Measurements from ENCODE around the gene MATK.

Gene MATK

DNA sequence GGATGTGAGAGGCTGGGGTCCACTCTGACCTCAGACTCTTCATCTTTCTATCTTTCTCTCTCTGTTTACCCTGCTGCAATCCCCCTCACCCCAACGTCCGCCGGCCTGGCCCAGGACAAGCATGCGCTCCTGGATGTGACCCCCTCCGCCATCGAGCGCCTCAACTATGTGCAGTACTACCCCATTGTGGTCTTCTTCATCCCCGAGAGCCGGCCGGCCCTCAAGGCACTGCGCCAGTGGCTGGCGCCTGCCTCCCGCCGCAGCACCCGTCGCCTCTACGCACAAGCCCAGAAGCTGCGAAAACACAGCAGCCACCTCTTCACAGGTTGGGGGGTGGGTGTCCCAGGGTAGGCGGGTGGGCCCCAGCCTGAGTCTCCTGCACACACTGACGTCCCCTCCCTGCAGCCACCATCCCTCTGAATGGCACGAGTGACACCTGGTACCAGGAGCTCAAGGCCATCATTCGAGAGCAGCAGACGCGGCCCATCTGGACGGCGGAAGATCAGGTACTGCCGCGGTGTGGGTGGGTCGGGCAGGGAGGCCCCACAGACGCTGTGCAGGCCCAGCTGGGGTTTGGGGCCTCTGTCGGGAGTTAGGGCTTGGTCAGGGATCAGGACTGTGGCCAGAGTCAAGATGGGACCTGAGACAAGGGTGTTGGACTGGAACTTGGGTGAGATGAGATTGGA is 39.7 kb downstream of the MATK start:
- DNase-seq, result no peak

DNA sequence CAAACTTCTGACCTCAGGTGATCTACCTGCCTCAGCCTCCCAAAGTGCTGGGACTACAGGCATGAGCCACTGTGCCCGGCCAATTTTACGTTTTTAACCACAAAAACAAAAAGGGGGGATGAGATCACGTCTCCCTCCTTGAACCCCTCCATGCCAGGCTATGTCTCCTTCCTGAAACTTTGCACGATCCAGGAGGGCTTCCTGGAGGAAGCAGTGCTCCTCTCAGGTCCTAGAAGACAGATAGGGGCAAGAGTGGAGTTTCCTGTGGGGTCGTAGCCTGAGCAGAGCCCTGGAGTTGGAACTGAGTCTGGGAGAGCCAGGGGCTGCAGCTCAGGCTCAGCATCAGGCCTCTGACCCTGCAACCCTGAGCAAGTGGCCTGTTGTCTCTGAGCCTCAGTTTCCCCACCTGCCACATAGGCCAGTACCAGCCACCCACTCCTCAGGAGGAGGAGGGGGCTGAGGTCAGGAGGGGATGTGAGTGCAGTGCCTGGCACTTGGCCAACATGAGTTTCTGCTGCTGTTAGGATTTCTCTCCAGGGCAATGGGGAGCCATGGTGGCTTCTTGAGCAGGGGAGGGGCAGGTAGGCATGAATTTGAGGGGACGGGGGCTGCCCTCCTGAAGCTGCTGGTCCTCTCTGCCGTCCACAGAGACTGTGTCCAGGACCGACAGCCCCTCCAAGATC is 40.7 kb downstream of the MATK start:
- DNase-seq, result no peak

DNA sequence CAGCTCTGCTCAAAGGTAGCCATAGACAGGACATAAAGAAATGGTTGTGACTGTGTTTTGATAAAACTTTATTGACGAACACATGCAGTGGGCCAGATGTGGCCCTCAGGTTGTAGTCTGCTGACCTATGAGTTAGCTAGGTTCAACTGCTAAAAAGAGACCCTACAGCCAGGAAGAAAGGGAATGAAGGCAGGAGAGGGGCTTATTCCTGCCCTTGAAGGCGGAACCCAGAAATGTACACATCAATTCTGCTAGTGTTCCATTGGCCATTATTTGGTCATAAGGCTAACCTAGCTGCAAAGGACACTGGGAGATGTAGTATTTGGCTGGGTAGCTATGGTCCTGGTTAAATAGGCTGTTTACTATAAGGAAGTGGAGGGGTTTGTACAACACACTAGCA is 42.7 kb downstream of the MATK start:
- no peak for DNase-seq

DNA sequence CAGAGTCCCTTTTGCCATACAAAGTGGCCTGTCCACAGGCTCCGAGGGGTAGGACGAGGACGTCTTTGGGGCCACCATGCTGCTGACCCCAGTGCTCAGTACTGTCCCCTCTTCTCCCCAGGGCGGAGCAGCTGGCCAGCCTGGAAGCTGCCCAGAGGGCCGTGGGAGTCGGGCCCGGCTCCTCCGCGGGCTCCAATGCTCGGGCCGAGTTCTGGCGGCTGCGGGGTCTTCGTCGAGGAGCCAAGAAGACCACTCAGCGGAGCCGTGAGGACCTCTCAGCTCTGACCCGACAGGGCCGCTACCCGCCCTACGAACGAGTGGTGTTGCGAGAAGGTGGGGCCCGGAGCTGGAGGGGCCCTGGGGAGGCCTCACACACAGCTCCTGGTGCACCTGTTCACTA is 45.8 kb downstream of the MATK start:
- no peak for DNase-seq

DNA sequence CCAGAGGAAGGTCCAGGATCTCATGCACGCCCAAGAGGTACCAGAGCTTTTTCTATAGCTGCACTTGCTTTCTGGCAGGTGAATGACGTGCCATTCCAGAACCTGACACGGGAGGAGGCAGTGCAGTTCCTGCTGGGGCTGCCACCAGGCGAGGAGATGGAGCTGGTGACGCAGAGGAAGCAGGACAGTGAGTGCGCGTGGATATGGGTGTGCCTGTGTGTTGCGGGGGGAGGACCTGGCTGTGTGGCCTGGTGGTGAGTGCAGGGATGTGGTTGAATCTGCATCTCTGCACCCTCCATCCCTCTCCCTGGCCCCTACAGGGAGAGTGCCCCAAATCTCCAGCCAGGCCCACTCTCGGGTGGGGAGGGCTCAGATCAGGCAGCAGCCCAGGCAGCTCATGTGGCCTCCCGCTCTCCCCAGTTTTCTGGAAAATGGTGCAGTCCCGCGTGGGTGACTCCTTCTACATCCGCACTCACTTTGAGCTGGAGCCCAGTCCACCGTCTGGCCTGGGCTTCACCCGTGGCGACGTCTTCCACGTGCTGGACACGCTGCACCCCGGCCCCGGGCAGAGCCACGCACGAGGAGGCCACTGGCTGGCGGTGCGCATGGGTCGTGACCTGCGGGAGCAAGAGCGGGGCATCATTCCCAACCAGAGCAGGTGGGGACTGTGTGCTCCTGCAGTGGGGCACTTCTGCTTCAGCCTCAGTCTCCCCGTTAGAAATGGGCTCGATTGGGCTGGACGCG is 47.5 kb downstream of the MATK start:
- no peak for DNase-seq

DNA sequence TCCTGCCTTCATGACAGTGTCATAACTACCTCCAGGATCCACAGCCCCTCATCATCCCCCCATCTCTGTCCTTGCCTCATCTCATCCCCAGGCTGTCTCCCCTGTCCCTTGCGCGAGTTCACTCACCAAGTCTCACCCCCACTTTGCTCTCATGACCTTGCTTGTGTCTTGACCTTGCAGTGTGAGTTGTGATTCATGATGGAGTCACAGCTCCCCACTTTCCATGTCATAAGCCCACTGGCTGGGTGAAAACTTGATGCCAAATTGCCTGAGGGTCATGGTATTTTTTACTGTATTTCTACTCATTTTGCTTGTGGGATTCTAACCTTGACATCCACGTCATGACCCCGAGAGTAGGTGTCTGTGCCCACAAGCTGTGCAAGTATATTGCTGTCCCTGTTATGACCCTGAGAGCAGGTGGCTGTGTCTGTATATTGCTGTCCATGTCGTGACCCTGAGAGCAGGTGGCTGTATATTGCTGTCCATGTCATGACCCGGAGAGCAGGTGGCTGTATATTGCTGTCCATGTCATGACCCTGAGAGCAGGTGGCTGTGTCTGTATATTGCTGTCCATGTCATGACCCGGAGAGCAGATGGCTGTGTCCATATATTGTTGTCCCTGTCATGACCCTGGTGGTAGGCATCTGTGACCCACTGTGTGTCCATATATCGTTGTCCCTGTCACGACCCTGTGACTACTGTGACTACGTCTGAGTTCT is 48.5 kb downstream of the MATK start:
- no peak for DNase-seq

DNA sequence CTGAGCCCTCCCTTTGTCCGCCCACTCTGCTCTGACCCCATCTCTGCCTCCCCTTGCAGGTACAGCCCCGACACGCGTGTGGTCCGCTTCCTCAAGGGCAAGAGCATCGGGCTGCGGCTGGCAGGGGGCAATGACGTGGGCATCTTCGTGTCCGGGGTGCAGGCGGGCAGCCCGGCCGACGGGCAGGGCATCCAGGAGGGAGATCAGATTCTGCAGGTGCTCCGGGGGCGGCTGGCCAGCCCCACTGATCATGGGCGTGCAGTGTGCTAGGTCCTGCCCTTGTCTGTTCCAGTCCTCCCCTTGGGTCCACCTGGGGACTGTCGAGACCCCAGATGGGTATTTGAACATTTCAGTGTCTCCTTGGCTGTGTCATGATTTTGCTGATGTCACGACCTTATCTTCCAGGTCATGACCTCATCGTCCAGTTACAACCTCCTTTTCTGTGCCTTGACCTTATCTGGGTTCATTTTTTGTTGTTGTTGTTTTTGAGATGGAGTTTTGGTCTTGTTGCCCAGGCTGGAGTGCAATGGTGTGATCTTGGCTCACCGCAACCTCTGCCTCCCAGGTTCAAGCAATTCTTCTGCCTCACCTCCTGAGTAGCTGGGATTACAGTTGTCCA is 50.0 kb downstream of the MATK start:
- no peak for DNase-seq

DNA sequence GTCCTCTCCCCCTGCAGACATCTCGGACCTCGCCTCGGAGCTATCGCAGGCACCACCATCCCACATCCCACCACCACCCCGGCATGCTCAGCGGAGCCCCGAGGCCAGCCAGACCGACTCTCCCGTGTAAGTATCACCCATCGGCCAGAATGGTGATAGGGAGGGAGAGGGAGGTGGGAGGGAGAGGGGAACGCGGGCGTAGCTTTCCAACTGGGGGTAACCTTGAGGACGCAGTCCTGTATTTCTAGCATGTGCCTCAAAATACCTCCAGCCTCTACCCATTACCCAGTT is 51.9 kb downstream of the MATK start:
- DNase-seq, result no peak

DNA sequence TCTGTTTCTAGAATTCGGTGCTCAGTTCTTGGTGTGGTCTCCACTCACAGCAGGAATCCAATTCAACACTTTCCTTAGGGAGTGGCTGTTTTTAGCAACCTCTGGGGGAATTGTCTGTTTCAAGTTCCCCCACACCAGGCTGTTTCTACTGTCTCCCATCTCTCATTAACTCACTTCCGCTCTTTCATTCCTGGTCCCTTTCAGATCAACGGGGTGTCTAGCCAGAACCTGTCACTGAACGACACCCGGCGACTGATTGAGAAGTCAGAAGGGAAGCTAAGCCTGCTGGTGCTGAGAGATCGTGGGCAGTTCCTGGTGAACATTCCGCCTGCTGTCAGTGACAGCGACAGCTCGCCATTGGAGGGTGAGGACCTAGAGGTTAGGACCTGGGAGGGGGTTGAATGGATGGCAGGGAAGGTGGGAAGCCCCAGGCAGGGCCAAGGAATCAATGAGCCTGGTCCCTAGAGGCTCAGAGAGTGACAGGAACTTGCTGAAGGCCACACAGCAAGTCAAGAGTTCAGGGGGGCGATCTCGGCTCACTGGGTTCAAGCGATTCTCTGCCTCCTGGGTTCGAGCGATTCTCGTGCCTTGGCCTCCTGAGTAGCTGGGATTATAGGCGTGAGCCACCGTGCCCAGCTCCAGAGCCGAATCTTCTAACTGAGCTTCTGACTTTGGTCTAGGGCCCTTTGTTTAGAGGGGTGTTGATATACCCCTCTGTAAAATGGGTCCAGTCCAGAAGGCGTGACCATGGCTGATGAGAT is 52.5 kb downstream of the MATK start:
- DNase-seq, result no peak

DNA sequence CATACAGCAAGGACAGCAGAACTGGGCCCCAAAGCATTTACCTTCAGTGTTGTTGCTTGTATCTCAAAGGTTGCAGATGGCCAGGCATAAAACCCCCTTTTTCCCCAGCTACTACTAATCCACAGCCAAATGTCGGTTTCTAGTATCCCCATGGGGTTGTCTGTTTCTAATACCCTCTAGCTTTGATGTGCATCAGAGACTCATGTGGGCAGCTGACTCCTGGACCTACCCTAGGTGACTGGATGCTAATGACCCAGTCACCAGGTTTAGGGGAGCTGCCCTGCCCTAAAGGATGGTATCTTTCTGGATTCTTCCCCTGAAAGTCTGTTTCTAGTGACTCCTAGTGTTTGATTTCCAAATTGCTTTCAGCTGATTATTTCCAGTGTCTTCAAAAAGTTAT is 54.1 kb downstream of the MATK start:
- DNase-seq, result no peak

DNA sequence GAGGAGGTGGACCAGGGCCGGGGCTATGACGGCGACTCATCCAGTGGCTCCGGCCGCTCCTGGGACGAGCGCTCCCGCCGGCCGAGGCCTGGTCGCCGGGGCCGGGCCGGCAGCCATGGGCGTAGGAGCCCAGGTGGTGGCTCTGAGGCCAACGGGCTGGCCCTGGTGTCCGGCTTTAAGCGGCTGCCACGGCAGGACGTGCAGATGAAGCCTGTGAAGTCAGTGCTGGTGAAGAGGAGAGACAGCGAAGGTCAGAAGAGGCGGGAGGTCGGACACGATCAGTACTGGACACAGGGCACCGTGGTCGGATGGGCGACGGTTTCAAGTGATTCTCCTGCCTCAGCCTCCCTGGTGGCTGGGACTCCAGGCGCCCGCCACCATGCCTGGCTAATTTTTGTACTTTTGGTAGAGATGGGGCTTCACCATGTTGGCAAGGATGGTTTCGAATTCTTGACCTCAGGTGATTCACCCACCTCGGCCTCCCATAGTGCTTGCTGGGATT is 55.7 kb downstream of the MATK start:
- DNase-seq, result no peak

Measured in NCI-H2029 (cell line).